HL-60 (cell line): Measurements from ENCODE around the gene GALNT6.
"Not testable (repeated sequence)": the region's sequence is repeated elsewhere in the genome, so short reads cannot be mapped to it uniquely, and the experiment has no call there.

ENCODE experiments used
- DNase-seq, 2 experiments: peaks; one replicate each; pipeline ENCODE4 v3.0.0-alpha.2; 2010 to 2020; ENCODE audit warnings: low read depth in 1 of 2, low spot score in 1 of 2
- H3K27ac ChIP-seq: fragments of 250-450 bp; sonication (Bioruptor Pico); replicated peaks from 2 replicates; pipeline ENCODE4 v1.5.1; 2020; ENCODE audit warnings: mild to moderate bottlenecking, moderate library complexity
- H3K27me3 ChIP-seq: fragments of 250-450 bp; sonication (Bioruptor Pico); 2 replicates; pipeline ENCODE4 v1.5.1; 2021; ENCODE audit warnings: mild to moderate bottlenecking, moderate library complexity; ENCODE audit not compliant: insufficient read depth, poor library complexity, severe bottlenecking
- H3K4me3 ChIP-seq: replicated peaks from 2 replicates; pipeline ENCODE4 v1.5.1; 2011; ENCODE audit warnings: mild to moderate bottlenecking, control low read depth, low read length; ENCODE audit not compliant: insufficient read depth
- GABPA ChIP-seq: IDR thresholded peaks from 2 replicates; pipeline ENCODE4 v1.6.1; 2012; ENCODE audit warnings: low read depth
- POLR2AphosphoS5 ChIP-seq: IDR thresholded peaks from 2 replicates; pipeline ENCODE4 v1.6.1; 2012; ENCODE audit warnings: low read depth
- REST ChIP-seq: IDR thresholded peaks from 2 replicates; pipeline ENCODE4 v1.6.1; 2012; ENCODE audit warnings: low read depth; ENCODE audit not compliant: insufficient replicate concordance
- SPI1 ChIP-seq: IDR thresholded peaks from 2 replicates; pipeline ENCODE4 v1.6.1; 2012; ENCODE audit warnings: low read depth, mild to moderate bottlenecking, borderline replicate concordance
- TF ChIP-seq, protein P1 (sequence below): IDR thresholded peaks from one replicate; pipeline ENCODE4 v1.5.1; 2011; ENCODE audit warnings: low read length, control low read depth, inconsistent platforms; ENCODE audit not compliant: insufficient read depth

The GALNT6 gene

GRCh38 chr12:51342416-51342815, 48.8 kb downstream of the GALNT6 start:
- Histone ChIP-seq H3K27ac (no peak overlapping the region), H3K4me3 (no peak overlapping the region)
- TF ChIP-seq GABPA: no peak
- TF ChIP-seq, protein P1, sequence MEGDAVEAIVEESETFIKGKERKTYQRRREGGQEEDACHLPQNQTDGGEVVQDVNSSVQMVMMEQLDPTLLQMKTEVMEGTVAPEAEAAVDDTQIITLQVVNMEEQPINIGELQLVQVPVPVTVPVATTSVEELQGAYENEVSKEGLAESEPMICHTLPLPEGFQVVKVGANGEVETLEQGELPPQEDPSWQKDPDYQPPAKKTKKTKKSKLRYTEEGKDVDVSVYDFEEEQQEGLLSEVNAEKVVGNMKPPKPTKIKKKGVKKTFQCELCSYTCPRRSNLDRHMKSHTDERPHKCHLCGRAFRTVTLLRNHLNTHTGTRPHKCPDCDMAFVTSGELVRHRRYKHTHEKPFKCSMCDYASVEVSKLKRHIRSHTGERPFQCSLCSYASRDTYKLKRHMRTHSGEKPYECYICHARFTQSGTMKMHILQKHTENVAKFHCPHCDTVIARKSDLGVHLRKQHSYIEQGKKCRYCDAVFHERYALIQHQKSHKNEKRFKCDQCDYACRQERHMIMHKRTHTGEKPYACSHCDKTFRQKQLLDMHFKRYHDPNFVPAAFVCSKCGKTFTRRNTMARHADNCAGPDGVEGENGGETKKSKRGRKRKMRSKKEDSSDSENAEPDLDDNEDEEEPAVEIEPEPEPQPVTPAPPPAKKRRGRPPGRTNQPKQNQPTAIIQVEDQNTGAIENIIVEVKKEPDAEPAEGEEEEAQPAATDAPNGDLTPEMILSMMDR: no peak
- no peak for TF ChIP-seq POLR2AphosphoS5
- TF ChIP-seq SPI1: no peak
- no peak for TF ChIP-seq REST

GRCh38 chr12:51341251-51342007, 49.8 kb downstream of the GALNT6 start:
- peak in 1 of 2 experiments; percentile 76 for DNase-seq
- no peaks in the 10 kb centered on the region for H3K27me3 ChIP-seq
- TF ChIP-seq REST: no peak
- TF ChIP-seq, protein P1: peak; percentile 99
- no peak overlapping the region for H3K4me3 ChIP-seq
- no peak overlapping the region for H3K27ac ChIP-seq

More at GRCh38 chr12:51342416-51342815, 48.8 kb downstream of the GALNT6 start:
- H3K27me3 ChIP-seq: no peaks in the 10 kb centered on the region
- no peak for DNase-seq

GRCh38 chr12:51339750-51340149, 51.5 kb downstream of the GALNT6 start:
- DNase-seq: no peak
- no peak overlapping the region for H3K27ac ChIP-seq
- H3K27me3 ChIP-seq: no peaks in the 10 kb centered on the region
- H3K4me3 ChIP-seq: no peak overlapping the region
- no peak for TF ChIP-seq REST
- no peak for TF ChIP-seq GABPA
- no peak for TF ChIP-seq SPI1
- no peak for TF ChIP-seq POLR2AphosphoS5
- TF ChIP-seq, protein P1: no peak

GRCh38 chr12:51337336-51337735, 53.9 kb downstream of the GALNT6 start:
- not testable (repeated sequence) for DNase-seq, H3K27ac ChIP-seq, H3K4me3 ChIP-seq, H3K27me3 ChIP-seq
